Breast epithelium (tissue), 3 donors: ENCODE data around the gene ZNF268.

Source experiments
- POLR2A ChIP-seq: fragments of 450-650 bp; IDR thresholded peaks from one replicate; pipeline ENCODE4 v1.6.1; 2016; ENCODE audit warnings: antibody characterized with exemption, mild to moderate bottlenecking, moderate library complexity
- POLR2AphosphoS5 ChIP-seq, 3 donors: sonication (generic); formaldehyde crosslinking; IDR thresholded peaks; one replicate each; pipeline ENCODE4 v1.6.1; 2017; ENCODE audit warnings: antibody characterized with exemption in 3 of 3
- TF ChIP-seq, protein P1 (sequence below), 3 donors: fragments of 450-650 bp; IDR thresholded peaks; one replicate each; pipeline ENCODE4 v1.5.1; 2016 to 2017; ENCODE audit warnings: antibody characterized with exemption in 3 of 3, mild to moderate bottlenecking in 3 of 3, moderate library complexity in 3 of 3

DNA sequence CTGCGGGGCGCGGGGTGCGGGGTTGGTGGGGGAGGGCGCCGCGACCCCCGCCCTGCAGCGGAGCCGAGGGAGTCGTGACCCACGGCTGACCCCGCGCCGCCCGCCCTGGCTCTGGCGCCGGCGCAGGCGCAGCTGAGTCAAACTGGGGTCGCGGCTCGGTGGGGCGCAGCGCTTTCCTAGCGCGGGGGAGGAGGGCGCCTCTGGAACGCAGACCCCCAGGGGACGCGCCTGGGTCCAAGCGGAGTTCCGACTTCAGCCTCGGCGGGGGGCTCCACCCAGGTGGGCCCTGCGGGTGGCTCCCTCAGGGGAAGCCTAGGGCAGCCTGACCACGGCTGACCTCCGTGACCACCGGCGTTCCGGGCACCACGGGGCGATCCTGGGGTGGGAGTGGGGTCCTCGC is 54.8 kb downstream of the ZNF268 start:
- TF ChIP-seq, protein P1, sequence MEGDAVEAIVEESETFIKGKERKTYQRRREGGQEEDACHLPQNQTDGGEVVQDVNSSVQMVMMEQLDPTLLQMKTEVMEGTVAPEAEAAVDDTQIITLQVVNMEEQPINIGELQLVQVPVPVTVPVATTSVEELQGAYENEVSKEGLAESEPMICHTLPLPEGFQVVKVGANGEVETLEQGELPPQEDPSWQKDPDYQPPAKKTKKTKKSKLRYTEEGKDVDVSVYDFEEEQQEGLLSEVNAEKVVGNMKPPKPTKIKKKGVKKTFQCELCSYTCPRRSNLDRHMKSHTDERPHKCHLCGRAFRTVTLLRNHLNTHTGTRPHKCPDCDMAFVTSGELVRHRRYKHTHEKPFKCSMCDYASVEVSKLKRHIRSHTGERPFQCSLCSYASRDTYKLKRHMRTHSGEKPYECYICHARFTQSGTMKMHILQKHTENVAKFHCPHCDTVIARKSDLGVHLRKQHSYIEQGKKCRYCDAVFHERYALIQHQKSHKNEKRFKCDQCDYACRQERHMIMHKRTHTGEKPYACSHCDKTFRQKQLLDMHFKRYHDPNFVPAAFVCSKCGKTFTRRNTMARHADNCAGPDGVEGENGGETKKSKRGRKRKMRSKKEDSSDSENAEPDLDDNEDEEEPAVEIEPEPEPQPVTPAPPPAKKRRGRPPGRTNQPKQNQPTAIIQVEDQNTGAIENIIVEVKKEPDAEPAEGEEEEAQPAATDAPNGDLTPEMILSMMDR (IDR thresholded peaks at IDR 0.05) = no peak
- TF ChIP-seq POLR2AphosphoS5 (IDR thresholded peaks at IDR 0.05) (no peak), POLR2A (no peak)
